Measurements from ENCODE around the gene AP3M1. TPM values are rescaled to one million over a fixed set of nuclear protein-coding genes. Genes with fewer than 3 reads are reported as not detected.

Gene AP3M1
- total RNA-seq, 1 experiment from 2014 or later: 56.7 TPM

DNA sequence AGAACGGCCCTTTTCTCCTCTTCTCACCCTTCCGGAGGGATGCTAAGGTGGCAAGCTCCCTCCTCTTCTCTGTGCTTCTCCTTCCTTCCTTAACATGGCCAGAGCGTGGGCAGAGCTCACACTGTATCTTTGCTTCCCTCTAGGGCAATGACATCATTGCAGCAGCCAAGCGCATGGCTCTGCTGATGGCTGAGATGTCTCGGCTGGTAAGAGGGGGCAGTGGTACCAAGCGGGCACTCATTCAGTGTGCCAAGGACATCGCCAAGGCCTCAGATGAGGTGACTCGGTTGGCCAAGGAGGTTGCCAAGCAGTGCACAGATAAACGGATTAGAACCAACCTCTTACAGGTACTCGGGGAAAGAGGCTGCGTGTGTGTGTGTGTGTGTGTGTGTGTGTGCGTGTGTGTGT is 36.6 kb downstream of the AP3M1 start:
- intact Hi-C loops (cut with micrococcal nuclease; ENCODE audit: unreplicated experiment): no loop called here
- BruUV-seq (replicated peaks): no TSS peak
- Mint-ChIP-seq H3K4me3 (ENCODE audit: unreplicated experiment) (no peak overlapping the region), H3K9me3 (ENCODE audit: unreplicated experiment) (no peaks in the 10 kb centered on the region), H3K27me3 (ENCODE audit: insufficient read depth, unreplicated experiment) (no peaks in the 10 kb centered on the region), H3K36me3 (ENCODE audit: insufficient read depth, unreplicated experiment) (peaks cover 90% of the 10 kb centered on the region), H3K4me1 (ENCODE audit: low read depth, unreplicated experiment) (no peaks in the 10 kb centered on the region), H3K27ac (ENCODE audit: unreplicated experiment) (no peak overlapping the region)
- Histone ChIP-seq H3K4me1 (no peaks in the 10 kb centered on the region), H3K9me3 (no peaks in the 10 kb centered on the region), H3K27me3 (replicated peaks; ENCODE audit: control insufficient read depth, insufficient read depth, low read length) (no peaks in the 10 kb centered on the region), H3K36me3 (ENCODE audit: control insufficient read depth, insufficient read depth, low read length) (peaks cover 2% of the 10 kb centered on the region), H3K4me3 (ENCODE audit: low read depth, low read length) (no peak overlapping the region)
- no peak for DNase-seq
- ChIA-PET POLR2A (no interaction called here), CTCF (no interaction called here)
- TF ChIP-seq, protein P1, sequence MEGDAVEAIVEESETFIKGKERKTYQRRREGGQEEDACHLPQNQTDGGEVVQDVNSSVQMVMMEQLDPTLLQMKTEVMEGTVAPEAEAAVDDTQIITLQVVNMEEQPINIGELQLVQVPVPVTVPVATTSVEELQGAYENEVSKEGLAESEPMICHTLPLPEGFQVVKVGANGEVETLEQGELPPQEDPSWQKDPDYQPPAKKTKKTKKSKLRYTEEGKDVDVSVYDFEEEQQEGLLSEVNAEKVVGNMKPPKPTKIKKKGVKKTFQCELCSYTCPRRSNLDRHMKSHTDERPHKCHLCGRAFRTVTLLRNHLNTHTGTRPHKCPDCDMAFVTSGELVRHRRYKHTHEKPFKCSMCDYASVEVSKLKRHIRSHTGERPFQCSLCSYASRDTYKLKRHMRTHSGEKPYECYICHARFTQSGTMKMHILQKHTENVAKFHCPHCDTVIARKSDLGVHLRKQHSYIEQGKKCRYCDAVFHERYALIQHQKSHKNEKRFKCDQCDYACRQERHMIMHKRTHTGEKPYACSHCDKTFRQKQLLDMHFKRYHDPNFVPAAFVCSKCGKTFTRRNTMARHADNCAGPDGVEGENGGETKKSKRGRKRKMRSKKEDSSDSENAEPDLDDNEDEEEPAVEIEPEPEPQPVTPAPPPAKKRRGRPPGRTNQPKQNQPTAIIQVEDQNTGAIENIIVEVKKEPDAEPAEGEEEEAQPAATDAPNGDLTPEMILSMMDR (IDR thresholded peaks at IDR 0.05; ENCODE audit: insufficient read depth in 1 of 2, low read depth in 1 of 2, low read length in 1 of 2, severe bottlenecking in 1 of 2, unreplicated experiment in 1 of 2): no peak

DNA sequence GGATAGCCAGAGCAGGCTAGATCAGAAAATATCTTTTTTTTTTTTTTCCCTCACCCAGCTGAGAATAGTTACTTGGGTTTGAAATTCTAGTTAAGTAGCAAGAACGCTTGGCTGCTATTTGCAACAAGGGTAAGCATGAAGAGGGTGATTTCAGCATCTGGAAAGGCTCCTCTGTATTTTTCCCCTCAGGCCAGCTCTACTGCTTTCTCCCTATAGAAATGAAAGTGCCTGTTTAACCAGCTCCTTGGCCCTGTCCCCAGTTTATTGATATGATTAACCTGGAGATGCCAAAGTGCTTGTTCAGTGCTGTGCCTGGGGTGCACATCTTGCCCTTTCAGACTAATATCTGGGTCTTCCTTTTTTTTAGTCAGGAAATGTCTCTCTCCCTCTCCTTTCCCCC is 37.1 kb downstream of the AP3M1 start:
- no peak overlapping the region for H3K27ac Mint-ChIP-seq (ENCODE audit: unreplicated experiment)

DNA sequence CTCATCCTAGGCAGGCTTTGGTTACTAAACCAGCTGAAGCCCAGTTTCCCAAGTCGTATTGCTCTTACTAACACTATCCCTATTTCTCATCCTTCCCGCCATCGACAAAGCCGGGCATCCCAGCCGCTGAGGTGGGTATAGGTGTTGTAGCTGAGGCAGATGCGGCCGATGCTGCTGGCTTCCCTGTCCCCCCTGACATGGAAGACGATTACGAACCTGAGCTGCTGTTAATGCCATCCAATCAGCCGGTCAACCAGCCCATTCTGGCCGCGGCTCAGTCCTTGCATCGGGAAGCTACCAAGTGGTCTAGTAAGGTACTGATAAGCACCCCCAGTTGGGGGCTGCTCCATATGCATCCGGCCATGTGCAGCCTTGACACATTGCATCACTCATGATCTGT is 38.8 kb downstream of the AP3M1 start:
- CTCF ChIA-PET: no interaction called here
- intact Hi-C loops (cut with micrococcal nuclease; ENCODE audit: unreplicated experiment): no loop called here

More for the DNA sequence above, 37.1 kb downstream of the AP3M1 start:
- Mint-ChIP-seq H3K4me1 (ENCODE audit: low read depth, unreplicated experiment) (no peaks in the 10 kb centered on the region), H3K4me3 (ENCODE audit: unreplicated experiment) (no peak overlapping the region), H3K27me3 (ENCODE audit: insufficient read depth, unreplicated experiment) (no peaks in the 10 kb centered on the region), H3K9me3 (ENCODE audit: unreplicated experiment) (no peaks in the 10 kb centered on the region), H3K36me3 (ENCODE audit: insufficient read depth, unreplicated experiment) (peaks cover 87% of the 10 kb centered on the region)
- intact Hi-C loops (cut with micrococcal nuclease; ENCODE audit: unreplicated experiment): no loop called here
- H3K4me3 ChIP-seq (ENCODE audit: low read depth, low read length): no peak overlapping the region
- ChIA-PET CTCF (interaction anchor here (1.2 kb wide), 1 partner anchor 10 kb away, joined by 3 read pairs; no protein-coding TSS in a partner anchor), POLR2A (no interaction called here)
- peaks cover 4% of the 10 kb centered on the region for H3K36me3 ChIP-seq (ENCODE audit: control insufficient read depth, insufficient read depth, low read length)
- no peaks in the 10 kb centered on the region for H3K9me3 ChIP-seq
- TF ChIP-seq, protein P1 (IDR thresholded peaks at IDR 0.05; ENCODE audit: insufficient read depth in 1 of 2, low read depth in 1 of 2, low read length in 1 of 2, severe bottlenecking in 1 of 2, unreplicated experiment in 1 of 2): no peak
- BruUV-seq (replicated peaks): no TSS peak
- no peak for DNase-seq
- no peaks in the 10 kb centered on the region for H3K27me3 ChIP-seq (replicated peaks; ENCODE audit: control insufficient read depth, insufficient read depth, low read length)
- no peaks in the 10 kb centered on the region for H3K4me1 ChIP-seq

More for the DNA sequence above, 38.8 kb downstream of the AP3M1 start:
- Histone ChIP-seq H3K9me3 (no peaks in the 10 kb centered on the region), H3K36me3 (ENCODE audit: control insufficient read depth, insufficient read depth, low read length) (peaks cover 4% of the 10 kb centered on the region), H3K4me3 (ENCODE audit: low read depth, low read length) (no peak overlapping the region), H3K4me1 (no peaks in the 10 kb centered on the region), H3K27me3 (replicated peaks; ENCODE audit: control insufficient read depth, insufficient read depth, low read length) (no peaks in the 10 kb centered on the region)
- POLR2A ChIA-PET: no interaction called here
- no peak overlapping the region for H3K4me3 Mint-ChIP-seq (ENCODE audit: unreplicated experiment)
- no peak for DNase-seq
- no peaks in the 10 kb centered on the region for H3K9me3 Mint-ChIP-seq (ENCODE audit: unreplicated experiment)
- no TSS peak for BruUV-seq (replicated peaks)
- H3K4me1 Mint-ChIP-seq (ENCODE audit: low read depth, unreplicated experiment): no peaks in the 10 kb centered on the region
- TF ChIP-seq, protein P1 (IDR thresholded peaks at IDR 0.05; ENCODE audit: insufficient read depth in 1 of 2, low read depth in 1 of 2, low read length in 1 of 2, severe bottlenecking in 1 of 2, unreplicated experiment in 1 of 2): no peak
- H3K27ac Mint-ChIP-seq (ENCODE audit: unreplicated experiment): no peak overlapping the region
- peaks cover 87% of the 10 kb centered on the region for H3K36me3 Mint-ChIP-seq (ENCODE audit: insufficient read depth, unreplicated experiment)
- no peaks in the 10 kb centered on the region for H3K27me3 Mint-ChIP-seq (ENCODE audit: insufficient read depth, unreplicated experiment)

Data from Caco-2 (cell line).